Superior temporal gyrus (tissue), 1 donor: ENCODE measurements around the gene TMTC4.

Source experiments
- DNase-seq: peaks from one replicate; pipeline ENCODE4 v3.0.0-alpha.2; 2016; ENCODE audit errors: extremely low spot score

Gene TMTC4

DNA sequence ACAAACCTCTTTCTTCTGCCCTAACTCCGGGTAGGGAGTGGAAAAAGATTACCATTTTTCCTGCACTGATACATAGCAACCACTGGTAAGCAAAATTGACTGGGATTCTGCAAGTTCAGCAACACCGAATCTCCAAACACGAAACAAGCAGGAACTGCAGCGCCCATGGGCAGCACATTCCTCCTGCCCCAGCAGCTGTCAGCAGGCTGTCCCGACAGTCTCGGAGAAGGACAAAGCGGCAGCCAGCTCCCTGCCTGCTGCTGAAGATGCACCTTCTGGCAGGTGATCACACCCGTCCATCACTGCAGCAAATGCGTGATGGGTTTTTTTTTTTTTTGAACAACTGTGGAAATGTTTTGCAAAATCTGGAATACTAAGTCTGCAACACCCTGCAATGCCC lies 6.7 kb downstream of the TMTC4 start:
- no peak for DNase-seq

DNA sequence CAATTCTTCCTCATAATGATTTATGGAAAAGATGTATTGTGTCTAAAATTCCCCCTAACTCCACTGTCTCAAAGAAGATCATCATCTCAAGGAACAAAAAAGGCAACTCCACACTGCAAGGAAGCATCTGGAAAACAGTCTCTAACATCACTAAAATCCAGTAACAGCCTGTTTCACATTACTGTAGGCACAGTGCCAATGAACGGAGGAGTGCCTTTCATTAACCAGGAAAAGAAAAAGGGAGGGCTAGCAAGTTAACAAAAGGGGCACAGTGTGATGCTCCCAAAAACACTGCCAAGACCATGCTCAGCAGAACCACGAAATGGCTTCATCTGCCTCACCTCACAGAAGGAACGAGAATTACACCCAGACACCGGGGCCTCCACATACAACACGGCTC lies 8.5 kb downstream of the TMTC4 start:
- peak; percentile 63 for DNase-seq

DNA sequence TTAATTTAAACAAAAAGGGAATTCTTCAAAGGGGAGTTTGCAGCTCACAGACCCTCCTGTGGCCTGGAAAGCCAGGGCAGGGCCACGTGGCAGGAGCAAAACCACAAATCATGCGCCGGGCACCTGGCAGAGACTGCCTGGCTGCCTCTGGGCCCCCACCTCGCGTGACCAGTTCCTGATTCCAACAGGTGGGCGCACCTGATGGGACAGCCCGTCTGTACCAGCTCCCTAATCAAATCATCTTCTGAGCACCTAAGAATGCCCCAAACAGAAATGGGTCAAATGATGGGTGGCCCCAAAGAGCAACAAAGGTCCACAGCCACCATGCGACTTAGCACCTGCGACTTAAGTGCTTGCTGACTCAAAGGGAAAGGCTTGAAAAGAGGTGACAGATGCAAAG lies 9.2 kb downstream of the TMTC4 start:
- no peak for DNase-seq

DNA sequence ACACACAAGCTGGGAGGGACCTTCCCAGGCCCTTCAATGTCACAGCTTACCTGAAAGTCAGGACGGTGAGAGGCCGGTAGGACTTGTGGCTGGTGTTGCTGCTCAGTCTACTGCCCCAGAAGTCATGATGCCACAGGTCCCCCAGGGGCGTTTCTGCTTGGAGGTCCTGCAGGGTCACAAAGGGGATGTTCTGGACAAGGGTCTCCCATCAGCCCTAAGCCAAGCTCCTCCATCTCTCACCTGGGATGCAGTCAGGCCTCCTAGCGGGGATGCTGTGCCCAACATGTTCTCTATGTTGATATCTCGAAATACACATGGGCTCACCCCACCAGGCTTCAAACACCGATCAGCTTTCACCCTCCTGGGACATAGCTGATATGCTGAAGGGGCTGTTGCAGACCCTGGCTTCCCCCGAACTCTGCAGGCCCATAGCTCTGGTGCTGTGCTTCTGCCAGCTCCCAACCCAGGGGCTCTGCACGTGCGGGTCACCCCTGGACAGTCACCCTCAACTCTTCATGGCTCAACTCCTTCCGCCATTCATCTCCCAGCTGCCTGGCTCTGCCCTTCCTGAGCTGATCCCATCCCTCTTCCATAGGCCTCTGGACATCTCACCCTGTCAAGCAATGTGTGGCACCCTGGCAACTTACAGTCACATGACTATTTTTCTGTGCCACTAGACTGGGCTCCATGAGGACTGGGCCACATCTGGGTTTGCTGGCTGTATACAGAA lies 10.3 kb downstream of the TMTC4 start:
- DNase-seq: no peak

DNA sequence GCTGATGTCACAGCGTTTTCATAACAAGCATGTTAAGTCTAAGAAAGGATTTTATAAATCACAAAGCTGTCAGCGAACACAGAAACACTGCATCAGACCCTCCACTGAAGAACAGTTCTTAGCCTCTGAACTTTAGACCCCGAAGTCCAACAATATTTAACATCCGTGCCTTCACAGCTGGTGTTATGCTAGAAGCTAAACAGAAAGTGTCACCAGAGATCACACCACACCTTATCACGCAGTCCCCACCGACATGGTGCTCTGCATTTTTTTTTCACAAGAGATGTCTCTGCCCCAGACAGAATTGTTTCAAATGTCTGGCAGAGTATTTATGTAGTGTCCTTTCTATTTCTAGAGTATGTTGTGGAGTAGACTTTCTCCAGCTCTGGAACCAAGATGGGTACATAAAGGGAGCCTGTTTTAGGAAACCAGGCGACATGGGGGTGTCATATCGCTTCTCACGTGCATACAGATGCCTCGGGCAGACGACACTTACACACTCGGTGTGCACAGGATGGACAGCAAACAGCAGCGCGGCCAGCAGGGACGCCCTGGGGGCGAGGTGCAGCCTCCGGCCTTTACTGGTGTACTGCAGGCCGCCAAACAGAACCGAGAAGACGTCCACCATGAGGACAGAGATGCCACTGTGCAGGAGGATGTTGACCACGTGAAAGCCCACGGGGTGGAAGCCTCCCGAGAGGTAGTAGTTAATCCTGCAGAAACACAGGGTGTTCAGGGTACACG lies 12.0 kb downstream of the TMTC4 start:
- peak; percentile 41 for DNase-seq

DNA sequence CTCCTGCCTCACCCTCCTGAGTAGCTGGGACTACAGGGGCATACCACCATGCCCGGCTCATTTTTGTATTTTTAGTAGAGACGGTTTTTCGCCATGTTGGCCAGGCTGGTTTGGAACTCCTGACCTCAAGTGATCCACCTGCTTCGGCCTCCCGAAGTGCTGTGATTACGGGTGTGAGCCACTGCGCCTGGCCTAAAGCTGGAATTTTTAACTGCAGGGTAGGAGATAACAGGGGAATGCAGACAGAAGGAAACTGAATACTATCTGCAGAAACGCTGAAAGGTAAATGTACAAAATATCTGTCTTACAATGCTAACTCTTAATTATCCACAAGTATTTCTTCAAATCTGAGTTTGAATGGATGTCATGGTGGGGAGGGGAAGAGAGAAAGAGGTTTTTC lies 13.8 kb downstream of the TMTC4 start:
- DNase-seq: no peak

DNA sequence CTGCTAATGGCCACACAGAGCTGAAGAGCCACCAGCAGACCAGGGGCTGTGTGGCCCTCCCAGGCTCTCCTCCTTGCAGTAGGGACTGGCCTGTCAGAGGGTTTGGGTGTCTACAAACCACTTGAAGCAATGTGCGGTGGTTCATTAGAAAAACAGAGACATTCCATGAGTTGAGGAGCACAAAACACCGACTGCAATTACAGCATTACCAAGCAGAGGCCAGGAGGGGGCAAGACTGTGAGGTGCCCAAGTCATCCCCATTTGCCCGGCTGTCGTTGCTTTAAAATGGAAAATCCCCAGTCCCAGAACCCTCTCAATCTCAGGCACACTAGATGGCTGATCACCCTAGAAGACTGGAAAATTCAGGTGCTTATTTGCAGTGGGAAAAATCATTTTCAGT lies 15.0 kb downstream of the TMTC4 start:
- DNase-seq: no peak

DNA sequence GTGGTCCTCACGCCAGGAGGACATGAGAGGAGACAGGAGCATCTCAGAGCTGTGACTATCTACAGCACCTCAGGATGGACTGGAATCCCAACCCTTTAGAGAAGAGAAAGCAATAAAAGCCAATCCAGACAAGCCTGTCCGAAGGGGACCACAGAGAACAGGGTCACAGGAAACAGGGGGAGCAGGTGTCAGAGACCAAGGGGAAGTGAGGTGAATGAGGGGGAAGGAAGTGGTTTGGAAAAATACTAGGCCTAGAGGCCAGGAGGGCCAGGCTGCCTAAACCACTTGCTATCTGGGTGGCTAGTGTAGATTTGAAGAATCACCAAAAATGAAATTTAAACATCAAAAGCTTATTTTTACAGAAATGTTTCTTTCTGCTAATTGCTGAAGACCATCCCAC lies 16.2 kb downstream of the TMTC4 start:
- DNase-seq: no peak

DNA sequence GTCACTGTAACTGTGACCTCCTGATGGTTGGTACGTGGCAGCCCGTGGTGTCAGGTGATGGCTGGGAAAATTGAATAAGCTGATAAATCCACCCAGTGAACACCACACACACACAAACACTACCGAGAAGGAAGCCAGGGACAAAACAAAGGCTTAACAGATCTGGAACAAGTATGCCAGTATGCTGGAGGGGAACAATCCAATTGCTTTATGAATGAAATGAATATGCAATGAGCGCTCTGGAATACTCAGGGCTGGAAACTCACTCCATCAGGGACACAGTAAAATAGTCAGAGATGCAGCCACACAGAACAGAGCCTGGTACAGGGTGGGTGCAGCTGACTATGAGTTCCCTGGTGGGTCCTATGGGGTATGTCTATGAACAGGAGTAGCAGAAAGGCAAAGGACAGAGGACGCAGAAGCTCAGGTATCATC lies 16.7 kb downstream of the TMTC4 start:
- peak; percentile 97 for DNase-seq

DNA sequence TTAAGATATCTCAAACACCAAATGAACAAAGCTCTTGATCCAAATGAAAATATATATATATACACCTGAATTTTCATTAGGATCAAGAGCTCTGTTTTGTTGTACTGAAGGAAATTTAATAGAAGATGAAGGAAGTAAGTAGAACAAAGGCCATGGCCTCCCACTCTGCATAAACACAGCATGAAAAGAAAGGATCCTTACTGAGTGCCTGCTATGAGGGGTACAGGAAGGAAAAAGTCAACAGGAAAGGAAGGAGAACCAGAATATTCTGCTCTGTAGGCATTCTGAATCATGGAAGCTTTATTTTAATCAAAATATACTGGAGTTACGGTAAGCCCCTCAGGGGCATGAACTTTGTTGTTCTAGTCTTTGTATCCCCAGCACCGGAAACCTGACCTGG lies 22.1 kb downstream of the TMTC4 start:
- no peak for DNase-seq

DNA sequence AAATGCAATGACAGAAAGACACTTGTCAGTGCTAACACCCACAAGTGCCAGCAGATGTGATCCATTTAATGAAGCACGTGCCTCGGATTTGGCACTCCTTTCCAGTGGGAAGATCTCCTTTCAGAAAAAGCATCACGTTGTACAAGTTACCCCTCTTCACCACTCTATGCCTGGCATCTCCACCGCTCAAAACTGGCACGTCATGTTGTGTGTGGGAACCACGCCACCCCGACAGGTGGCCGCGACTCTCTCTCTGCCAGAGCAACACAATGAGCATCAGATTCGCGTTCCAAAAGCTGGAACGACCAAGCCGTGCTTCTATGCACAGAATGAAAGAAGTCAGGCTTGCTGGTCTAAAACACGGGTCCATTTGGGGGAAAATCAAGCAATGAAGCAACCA lies 24.3 kb downstream of the TMTC4 start:
- peak; percentile 98 for DNase-seq

DNA sequence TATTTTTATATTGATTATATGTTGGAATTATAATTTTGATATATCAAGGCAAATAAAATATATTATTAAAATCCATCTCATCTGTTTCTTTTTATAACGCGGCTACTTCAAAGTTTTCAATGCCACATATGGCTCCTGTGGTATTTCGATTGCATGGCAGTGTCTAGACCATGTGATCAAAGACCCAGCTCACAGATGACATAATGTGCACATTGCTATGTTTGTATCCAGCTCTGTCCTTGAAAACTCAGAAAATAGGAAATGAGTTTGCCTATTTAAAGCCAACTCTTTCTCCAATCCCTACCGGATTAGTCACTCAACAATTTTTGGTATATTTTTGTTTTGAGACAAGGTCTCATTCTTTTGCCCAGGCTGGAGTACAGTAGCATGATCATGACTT lies 26.2 kb downstream of the TMTC4 start:
- peak; percentile 47 for DNase-seq

DNA sequence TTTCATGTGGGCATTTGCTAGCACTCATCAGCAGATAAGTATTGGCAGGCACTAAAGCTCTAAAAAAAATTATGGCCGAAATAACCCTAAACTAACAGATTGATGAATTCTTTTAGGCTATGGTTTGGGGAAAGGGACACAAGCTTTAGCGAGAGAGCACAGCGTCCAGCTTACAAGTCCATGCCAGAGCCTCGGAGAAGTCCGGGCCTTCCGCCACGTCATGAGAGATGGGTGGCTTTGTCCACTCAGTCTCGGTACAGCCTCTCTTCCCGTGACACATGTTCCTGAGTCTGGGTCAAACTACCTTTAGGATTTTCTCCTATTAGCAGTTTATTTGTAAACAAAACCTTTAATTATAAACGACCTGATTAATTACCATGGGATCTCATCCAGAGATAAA lies 27.7 kb downstream of the TMTC4 start:
- DNase-seq: no peak

DNA sequence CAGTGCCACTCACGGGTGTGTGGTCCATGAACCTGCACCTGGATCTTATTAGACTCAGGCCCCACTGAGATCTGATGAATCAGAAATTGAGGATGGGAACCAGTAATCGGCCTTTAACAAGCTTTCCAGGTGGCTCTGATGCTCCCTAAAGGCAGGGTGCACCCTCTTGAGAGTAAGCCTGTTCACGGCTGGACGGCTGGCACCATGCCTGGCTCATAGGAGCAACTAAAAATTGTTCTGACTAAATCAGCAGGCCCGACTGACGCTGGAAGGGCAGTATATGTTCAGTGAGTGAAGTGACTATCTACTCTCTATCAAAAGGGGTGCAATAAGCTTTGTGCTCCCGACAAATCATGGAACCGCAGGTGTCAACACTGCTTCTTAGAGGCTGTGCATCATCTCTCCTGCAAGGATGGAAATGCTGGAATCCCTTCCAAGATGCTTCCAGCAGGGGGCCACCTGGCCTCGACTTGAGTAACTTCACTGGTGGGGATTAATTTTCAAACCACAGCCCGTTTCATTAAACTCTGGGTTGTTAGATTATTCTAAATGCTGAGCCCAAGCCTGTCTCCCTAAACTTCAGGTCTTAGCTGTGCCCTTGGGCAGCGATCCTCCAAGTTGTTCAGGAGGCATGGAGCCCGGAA lies 28.4 kb downstream of the TMTC4 start:
- peak; percentile 90 for DNase-seq

DNA sequence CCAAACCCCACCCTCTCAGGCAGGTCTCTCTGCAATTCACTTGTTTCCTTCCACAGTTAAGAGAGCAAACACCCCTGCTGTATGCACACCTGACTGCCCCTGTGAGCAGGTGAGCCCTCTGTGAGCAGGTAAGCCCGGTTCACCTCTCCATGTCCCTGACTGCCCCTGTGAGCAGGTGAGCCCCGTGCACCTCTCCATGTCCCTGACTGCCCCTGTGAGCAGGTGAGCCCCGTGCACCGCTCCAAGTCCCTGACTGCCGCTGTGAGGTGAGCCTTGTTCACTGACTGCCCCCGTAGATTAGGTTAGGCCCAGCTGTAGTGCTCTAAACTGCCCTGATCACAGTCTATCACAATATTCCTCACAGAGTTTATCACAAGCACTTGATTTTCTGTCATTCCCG lies 29.2 kb downstream of the TMTC4 start:
- no peak for DNase-seq

DNA sequence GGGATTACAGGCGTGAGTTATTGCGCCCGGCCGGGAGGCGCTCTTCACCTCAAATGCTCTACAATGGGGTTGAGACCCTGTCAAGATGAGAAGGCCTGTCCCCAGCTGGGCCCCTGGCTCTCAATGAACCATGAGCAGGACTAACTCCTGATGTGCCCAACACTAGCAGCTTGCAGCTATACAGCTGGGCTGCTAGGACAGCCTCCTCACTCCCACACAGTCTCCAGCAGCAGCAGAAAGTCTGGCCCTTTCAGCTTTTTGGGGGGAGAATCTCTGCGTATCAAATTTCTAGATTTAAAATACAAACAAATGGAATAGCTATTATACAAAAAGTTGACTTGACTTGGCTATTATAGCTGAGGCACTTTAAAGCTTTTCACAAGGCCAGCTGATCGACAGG lies 30.2 kb downstream of the TMTC4 start:
- DNase-seq: peak; percentile 38

DNA sequence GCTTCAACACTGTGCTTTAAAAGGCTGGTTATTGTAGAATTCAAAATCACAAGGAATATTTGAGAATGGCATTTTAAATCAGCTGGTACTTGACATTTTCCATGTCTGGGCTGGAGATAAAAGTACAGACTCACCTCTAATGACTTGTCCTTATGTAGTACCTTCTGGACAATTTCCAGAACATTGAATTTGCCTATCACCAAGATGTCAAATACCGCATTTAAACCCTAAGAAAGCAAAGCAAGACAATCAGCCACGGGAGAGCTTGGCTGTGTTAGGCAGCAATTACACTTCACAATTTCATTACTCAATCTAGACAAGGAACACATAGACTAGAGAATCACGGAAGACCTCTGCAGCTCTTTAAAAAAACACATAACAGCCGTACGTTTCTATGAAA lies 36.8 kb downstream of the TMTC4 start:
- no peak for DNase-seq

DNA sequence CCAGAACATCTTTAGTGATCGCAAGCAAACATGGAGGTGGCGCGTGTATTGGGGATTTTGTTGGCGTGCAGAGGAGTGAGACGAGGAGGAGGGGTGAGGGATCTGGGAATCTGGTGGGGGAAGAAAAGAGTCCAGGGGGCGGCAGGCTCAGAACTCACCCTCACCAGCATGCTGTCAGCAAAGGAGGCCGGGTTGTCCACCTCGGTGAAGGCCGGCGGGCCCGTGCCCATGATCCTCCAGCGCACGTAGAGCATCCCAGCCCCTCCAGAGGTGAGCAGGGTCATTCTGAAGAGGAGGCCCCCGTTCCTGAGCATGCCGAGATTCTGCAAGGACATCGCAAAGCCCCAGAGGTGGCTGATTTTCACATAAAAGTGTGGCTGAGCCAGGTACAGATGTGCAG lies 37.2 kb downstream of the TMTC4 start:
- DNase-seq: no peak

DNA sequence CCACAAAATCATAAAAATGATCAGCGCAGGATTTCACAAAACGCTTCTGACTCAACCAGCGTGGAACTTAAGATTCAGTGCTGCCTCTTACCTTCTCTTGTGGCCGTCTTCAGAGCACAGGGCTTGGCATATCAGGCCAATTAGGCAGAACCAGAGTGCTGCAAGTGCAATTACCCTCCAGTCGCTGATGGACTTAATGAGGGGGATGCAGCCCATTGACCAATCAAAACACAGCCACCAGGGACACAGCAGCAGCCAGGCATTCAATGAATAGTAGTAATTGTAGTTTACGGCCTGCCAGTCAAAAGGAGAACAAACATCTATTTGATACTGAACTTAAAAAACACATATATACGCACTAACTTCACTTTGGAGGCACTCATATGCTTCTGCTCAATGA lies 38.2 kb downstream of the TMTC4 start:
- peak; percentile 89 for DNase-seq

DNA sequence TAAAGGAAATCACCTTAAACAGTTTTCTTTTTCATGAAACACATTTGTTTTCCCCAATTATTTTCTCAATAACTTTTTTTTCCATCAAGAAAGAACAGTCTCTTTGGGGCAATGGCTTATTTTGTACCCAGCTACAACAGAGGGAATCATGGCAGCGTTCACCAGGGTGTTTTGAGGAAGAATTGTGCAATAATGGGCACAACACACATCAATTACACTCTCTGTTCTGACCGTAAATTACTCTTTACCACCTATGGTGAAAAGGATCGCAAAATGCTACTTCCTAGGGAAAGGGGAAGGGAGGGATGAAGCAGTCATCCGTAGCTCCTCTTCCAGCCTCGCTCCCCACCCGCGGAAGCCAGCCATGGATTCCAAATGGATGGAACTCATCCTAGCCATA lies 38.6 kb downstream of the TMTC4 start:
- DNase-seq: no peak

DNA sequence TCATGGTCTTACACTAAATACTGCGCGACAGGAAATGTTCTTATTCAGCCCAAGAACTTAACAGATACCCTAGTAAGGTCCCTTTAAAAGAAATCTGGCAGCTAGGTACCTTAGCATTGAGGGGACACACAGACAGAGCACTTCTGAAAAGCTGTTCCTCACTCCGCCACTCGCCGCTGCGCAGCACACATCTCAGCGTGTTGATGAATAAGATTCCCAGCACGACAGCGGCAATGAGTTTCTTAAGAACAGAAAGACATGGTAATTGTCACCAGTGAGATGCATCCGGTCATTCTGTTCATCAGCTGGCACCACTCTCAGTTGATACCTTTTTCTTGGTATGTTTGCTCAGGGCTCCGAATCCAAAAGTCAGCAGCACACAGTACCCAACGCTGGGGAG lies 39.9 kb downstream of the TMTC4 start:
- no peak for DNase-seq

DNA sequence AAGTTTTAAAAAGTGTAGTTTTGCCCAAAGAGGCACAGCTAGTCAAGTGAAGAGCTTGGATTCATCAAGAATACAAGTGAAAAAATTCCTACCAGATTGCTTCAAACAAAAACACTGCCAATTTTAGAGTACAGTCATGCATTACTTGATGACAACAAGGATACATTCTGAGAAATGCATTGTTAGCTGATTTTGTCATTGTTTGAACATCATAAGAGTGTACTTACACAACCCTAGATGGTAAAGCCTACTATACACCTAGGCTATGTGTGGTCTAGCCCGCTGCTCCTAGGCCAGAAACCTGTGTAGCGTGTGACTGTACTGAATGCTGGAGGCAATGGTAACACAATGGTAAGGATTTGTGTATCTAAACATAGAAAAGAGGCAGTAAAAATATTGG lies 41.1 kb downstream of the TMTC4 start:
- DNase-seq: peak; percentile 68

DNA sequence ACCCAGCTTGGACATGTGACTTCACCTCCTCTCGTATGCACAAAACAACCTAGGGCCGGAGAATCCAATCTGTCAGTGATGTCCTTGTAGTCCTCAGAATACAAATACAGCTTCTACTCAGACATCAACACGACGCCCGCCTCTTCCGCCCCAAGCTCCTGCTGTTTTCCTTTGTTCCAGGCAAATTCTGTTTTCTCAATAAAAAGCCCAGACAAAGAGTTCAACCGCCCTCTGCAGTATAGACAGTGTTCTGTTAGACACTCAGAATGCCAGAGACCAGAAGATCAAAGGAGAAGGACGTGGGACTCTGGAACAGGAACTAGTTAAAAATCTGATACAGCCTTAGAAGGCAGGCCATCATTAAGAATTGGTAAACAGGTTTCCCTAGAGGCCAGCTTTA lies 44.0 kb downstream of the TMTC4 start:
- peak; percentile 79 for DNase-seq
